GM12892 (cell line): ENCODE data around the gene GNG13.

Source experiments
- POLR2A ChIP-seq: IDR thresholded peaks from 2 replicates; pipeline ENCODE4 v1.6.1; 2011; ENCODE audit warnings: low read depth, low read length, control low read depth
- POLR2AphosphoS5 ChIP-seq: IDR thresholded peaks from 2 replicates; pipeline ENCODE4 v1.6.1; 2011; ENCODE audit warnings: low read depth, low read length, control low read depth

GRCh38 chr16:802461-802860 is 1.9 kb upstream of the GNG13 start:
- no peak for TF ChIP-seq POLR2A
- TF ChIP-seq POLR2AphosphoS5: no peak
